Choroid plexus epithelial cell (primary cell): Measurements from ENCODE around the gene SYTL2.

ENCODE experiments used
- DNase-seq: peaks from one replicate; pipeline ENCODE4 v3.0.0-alpha.2; 2010; ENCODE audit warnings: low read depth
- H3K4me3 ChIP-seq: 2 replicates; pipeline ENCODE4 v1.5.1; 2011; ENCODE audit warnings: low read depth, mild to moderate bottlenecking, control low read depth, low read length, moderate library complexity
- TF ChIP-seq, protein P1 (sequence below): conservative IDR thresholded peaks from 2 replicates; pipeline ENCODE4 v1.5.1; 2011; ENCODE audit warnings: low read depth, mild to moderate bottlenecking, control low read depth, inconsistent platforms, low read length, moderate library complexity

The SYTL2 gene

DNA sequence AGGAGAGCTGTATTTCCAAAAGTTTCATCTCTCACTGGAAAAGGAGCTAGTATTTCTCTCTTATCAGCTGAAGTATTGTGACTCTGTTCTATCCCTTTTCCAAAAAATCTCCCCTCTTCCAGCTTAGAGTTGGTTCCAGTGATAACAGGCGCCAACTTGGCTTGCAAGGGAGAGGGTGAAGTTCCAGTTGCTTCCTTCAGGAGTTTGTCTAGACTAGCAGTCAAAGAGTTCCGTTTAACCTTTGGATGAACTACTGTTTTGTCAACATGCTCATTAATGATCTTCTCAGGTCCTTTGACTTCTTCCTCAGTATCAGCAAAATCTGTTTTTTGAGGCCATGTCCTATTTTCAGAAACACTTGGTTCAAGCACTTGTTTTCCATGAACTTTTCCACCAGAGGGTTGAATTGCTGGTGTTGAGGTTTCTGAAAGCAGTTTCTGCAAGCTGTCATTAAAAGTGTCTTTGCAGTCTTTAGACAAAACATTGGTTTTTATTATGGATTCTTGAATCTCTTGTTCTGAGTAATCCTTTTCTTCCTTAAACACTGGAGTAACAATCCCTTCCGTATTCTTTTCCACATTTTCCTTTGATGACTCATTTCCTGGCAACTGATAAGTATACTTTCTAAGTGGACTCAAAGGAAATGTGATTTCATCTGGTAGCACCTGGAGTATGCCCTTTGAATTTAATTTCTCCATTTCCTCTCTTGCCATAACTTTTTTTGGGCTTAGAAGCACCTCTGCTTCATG is 85.3 kb downstream of the SYTL2 start:
- DNase-seq = peak; percentile 79
- TF ChIP-seq, protein P1, sequence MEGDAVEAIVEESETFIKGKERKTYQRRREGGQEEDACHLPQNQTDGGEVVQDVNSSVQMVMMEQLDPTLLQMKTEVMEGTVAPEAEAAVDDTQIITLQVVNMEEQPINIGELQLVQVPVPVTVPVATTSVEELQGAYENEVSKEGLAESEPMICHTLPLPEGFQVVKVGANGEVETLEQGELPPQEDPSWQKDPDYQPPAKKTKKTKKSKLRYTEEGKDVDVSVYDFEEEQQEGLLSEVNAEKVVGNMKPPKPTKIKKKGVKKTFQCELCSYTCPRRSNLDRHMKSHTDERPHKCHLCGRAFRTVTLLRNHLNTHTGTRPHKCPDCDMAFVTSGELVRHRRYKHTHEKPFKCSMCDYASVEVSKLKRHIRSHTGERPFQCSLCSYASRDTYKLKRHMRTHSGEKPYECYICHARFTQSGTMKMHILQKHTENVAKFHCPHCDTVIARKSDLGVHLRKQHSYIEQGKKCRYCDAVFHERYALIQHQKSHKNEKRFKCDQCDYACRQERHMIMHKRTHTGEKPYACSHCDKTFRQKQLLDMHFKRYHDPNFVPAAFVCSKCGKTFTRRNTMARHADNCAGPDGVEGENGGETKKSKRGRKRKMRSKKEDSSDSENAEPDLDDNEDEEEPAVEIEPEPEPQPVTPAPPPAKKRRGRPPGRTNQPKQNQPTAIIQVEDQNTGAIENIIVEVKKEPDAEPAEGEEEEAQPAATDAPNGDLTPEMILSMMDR = peak; percentile 4
- no peak overlapping the region for H3K4me3 ChIP-seq

DNA sequence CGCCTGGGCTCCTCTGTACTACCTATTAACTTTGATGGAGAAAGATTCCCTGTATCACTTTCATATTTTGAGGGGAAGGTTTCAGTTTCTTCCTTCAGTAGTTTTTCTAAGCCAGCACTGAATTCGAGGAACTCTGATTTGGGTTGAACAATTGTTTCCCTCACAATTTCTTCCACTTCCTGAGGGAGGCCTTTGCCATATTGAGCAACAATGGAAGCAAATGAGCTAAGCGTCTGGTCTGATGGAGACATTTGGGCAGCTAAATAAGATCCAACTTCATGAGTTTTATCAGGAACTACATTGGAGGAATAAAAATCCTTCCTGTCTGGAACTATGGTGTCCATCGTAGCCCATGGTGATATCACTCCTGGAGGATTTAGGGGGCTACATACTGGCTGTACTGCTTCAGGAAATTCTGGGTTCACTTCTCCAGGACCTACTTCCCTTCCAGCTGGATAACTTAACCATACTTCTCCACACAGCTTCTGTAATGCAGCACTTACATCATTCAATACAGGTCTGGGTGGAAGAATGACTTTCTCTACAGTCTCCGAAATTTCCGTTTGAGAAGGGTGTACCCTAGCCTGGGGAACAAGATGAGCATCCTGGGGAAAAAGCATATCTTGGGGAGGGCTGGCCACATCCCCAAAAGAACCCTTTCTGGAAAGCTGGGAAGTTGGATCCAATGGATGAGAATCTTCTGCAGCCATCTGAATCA is 86.0 kb downstream of the SYTL2 start:
- DNase-seq = no peak
- TF ChIP-seq, protein P1 = no peak
- H3K4me3 ChIP-seq = no peak overlapping the region

DNA sequence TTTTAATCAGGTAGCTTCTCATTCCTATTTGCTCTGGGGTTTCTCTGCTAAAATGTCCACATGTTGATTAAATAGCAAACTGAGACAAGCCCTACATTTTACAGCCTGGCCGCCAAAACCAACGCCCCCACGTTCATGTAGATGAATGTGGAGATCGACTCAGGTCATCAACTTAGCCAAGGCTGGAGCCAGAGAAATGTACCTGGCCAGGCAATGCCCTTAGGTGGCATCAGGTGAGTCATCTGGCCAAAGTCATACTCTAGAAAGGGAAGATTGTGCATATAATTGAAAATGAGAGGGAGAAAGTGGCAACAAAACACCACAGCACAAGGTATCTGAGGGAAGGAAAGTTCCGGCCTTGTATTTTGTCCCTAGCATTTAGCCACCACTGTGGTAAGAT is 87.9 kb downstream of the SYTL2 start:
- TF ChIP-seq, protein P1 = no peak
- no peak for DNase-seq
- no peak overlapping the region for H3K4me3 ChIP-seq

DNA sequence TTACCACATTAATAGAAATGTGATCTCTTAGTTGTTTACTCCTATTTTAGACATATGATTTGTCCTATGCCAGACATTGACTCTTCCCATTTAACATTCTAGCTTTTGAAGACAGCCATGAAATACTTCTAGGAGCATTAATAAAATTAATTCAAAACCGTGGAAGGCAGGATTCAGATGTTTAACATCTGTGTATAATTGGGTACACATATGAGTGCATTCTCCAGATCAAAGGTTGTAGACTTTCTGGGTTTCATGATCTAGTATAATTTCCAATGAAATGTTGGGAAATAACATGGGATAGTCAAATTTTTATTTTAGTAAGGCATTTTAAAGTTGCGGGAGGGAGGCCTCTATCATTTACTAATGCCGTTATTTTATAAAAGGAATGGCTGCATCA is 89.8 kb downstream of the SYTL2 start:
- no peak overlapping the region for H3K4me3 ChIP-seq
- TF ChIP-seq, protein P1 = no peak
- DNase-seq = no peak

DNA sequence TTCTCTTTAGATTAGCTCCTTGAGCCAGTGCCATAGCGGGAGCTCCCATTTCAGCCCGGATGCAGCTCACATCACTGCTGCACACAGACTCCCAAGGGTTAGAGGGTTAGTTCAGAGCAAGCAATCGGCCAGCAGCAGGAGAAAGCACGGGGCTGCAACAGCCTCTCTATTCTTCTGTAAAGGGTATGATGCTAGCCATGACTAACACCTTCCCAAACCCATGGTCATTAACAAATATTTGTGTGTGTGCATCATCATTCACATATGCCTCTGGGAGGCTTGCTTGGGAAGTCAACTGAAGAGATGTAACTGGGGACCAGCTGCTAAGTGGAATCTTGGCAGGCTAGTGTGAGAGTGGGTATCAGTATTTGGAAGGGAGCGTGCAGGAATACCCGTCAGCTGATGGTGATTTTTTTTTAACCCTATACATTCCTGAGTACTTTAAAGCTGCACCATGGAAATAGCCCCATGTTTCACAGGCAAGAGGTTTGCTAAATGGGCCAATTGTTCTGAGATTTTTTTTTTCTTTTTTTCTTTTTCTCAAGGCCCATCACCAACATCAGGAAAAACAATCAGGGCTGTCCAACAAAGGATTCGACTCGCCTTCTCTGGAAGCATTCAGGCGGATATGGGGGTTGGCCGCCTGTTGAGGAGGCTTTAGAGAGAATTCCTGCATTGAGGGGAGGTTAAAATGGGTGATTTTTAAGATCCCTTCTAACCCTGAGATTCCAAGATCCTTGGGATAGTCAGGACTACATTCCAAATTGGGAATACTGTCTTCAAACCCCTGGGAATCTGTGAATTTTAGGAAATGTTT is 91.7 kb downstream of the SYTL2 start:
- DNase-seq = peak; percentile 88
- H3K4me3 ChIP-seq = no peak overlapping the region
- TF ChIP-seq, protein P1 = no peak

DNA sequence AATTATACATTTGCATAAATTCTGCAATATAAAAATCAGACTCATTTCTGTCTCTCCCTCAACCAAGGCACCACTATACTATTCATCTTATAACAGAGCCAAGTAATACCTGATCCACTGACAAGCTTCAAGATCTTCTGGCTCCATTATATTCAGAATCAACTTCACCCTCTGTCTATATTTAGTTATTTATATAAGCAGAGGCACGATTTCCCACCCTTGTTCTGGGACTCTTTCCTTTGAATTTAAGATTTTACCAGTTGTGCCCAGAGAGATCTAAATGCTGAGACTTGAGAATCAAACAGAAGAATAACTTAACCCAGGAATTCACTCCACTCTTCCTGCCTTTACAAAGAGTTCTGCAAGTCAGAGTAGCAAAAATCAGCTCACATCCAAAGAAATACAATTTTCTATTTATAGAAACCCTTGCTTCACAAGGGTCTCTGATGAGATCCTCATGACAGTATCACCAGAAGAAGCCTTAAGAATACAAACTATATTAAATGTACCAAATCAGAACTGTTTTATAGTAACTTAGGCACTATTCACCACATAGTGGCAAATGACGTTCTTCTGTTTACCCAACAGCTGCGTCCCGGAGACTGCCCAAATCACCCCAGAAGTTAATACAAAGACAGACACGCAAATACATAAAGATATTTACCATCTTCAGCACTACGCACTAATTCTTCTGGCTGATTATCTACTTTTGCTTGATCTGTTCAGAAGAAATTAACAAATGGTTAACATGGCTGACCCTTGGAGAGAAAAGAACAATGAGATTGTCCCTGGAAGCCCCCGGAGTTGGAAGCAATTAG is 92.6 kb downstream of the SYTL2 start:
- TF ChIP-seq, protein P1 = no peak
- no peak for DNase-seq
- no peak overlapping the region for H3K4me3 ChIP-seq
